PC-3 (cell line): ENCODE measurements around the gene MAGEA8. TPM values are rescaled to one million over a fixed set of nuclear protein-coding genes. Genes with fewer than 3 reads are reported as not detected.

Experiments used
- ATAC-seq: fragments of 200-7000 bp; cut with Tn5 transposase; 2 replicates; pipeline ENCODE4 v1.9.1; 2020; ENCODE audit warnings: mild to moderate bottlenecking, moderate library complexity
- BruUV-seq: library from RNA; stranded (reverse); fragments of 400-500 nt; replicated peaks from 2 replicates; lab custom pipeline; 2021; lab: Mats Ljungman, UMichigan
- CTCF ChIA-PET: fragments of 300-600 bp; sonication (Branson Sonifier 250); formaldehyde crosslinking; loops from one replicate; lab custom pipeline; 2022; ENCODE audit warnings: antibody characterized with exemption; lab: Charles Lee
- POLR2A ChIA-PET: fragments of 300-600 bp; sonication (Branson Sonifier 250); formaldehyde crosslinking; loops from one replicate; lab custom pipeline; 2022; ENCODE audit warnings: antibody characterized with exemption; ENCODE audit not compliant: unreplicated experiment; lab: Charles Lee
- DNase-seq: peaks from one replicate; pipeline ENCODE4 v3.0.0-alpha.2; 2015
- H2AFZ ChIP-seq: fragments of 300-600 bp; sonication (generic); 2 replicates; pipeline ENCODE4 v1.6.0; 2016; ENCODE audit warnings: antibody characterized with exemption, low read length
- H3F3A ChIP-seq: fragments of 300-600 bp; sonication (generic); one replicate; pipeline ENCODE4 v1.6.0; 2017; ENCODE audit warnings: antibody characterized with exemption, low read length, control low read depth, mild to moderate bottlenecking; ENCODE audit not compliant: unreplicated experiment
- H3K27ac ChIP-seq: fragments of 300-600 bp; sonication (generic); 2 replicates; pipeline ENCODE4 v1.5.1; 2016; ENCODE audit warnings: mild to moderate bottlenecking, low read length
- H3K27me3 ChIP-seq: fragments of 300-600 bp; sonication (generic); 2 replicates; pipeline ENCODE4 v1.6.1; 2016; ENCODE audit warnings: low read length, mixed read lengths
- H3K36me3 ChIP-seq: fragments of 300-600 bp; sonication (generic); 2 replicates; pipeline ENCODE4 v1.6.1; 2016; ENCODE audit warnings: low read depth, mixed run types, low read length, mixed read lengths
- H3K4me1 ChIP-seq: fragments of 300-600 bp; sonication (generic); 2 replicates; pipeline ENCODE4 v1.5.1; 2016; ENCODE audit warnings: low read length; ENCODE audit not compliant: insufficient read depth
- H3K4me2 ChIP-seq: fragments of 300-600 bp; sonication (generic); 2 replicates; pipeline ENCODE4 v1.6.0; 2016; ENCODE audit warnings: low read length
- H3K4me3 ChIP-seq: fragments of 300-600 bp; sonication (generic); 2 replicates; pipeline ENCODE4 v1.5.1; 2016; ENCODE audit warnings: mild to moderate bottlenecking, low read length, mixed read lengths
- H3K79me2 ChIP-seq: fragments of 300-600 bp; sonication (generic); 2 replicates; pipeline ENCODE4 v1.6.1; 2017; ENCODE audit warnings: low read length, mixed read lengths
- H3K9ac ChIP-seq: fragments of 300-600 bp; sonication (generic); 2 replicates; pipeline ENCODE4 v1.6.0; 2016; ENCODE audit warnings: mild to moderate bottlenecking, low read length
- H3K9me2 ChIP-seq: fragments of 300-600 bp; sonication (generic); replicated peaks from 2 replicates; pipeline ENCODE4 v1.6.1; 2016; ENCODE audit warnings: mixed run types, low read length, mixed read lengths
- H3K9me3 ChIP-seq: fragments of 300-600 bp; sonication (generic); 2 replicates; pipeline ENCODE4 v1.6.1; 2016; ENCODE audit warnings: low read length, mixed read lengths
- H4K20me1 ChIP-seq: fragments of 300-600 bp; sonication (generic); 2 replicates; pipeline ENCODE4 v1.6.1; 2016; ENCODE audit warnings: low read length, mixed read lengths
- EZH2 ChIP-seq: fragments of 300-600 bp; sonication (generic); IDR thresholded peaks from one replicate; pipeline ENCODE4 v1.6.1; 2017; ENCODE audit warnings: antibody characterized with exemption, mild to moderate bottlenecking, low read length; ENCODE audit not compliant: unreplicated experiment
- EZH2phosphoT487 ChIP-seq: fragments of 300-600 bp; sonication (generic); IDR thresholded peaks from 2 replicates; pipeline ENCODE4 v1.6.1; 2018; ENCODE audit warnings: mild to moderate bottlenecking, antibody characterized with exemption, low read length, borderline replicate concordance
- intact Hi-C: fragments of 100-400 bp; cut with micrococcal nuclease; formaldehyde crosslinking; loops from 2 replicates; pipeline ENCODE4 v1.9.0; 2023
- total RNA-seq: library from RNA; depleted of rRNA; stranded (reverse); fragments of >200 nt; gene quantifications from 2 replicates; pipeline ENCODE4 v1.2.3, GENCODE V29; 2014
- TF ChIP-seq, protein P1 (sequence below): fragments of 300-600 bp; sonication (generic); conservative IDR thresholded peaks from 2 replicates; pipeline ENCODE4 v1.5.1; 2017; ENCODE audit warnings: antibody characterized with exemption, low read depth, mild to moderate bottlenecking, low read length

The MAGEA8 gene
- total RNA-seq, 1 experiment from 2014 or later, result not detected

DNA sequence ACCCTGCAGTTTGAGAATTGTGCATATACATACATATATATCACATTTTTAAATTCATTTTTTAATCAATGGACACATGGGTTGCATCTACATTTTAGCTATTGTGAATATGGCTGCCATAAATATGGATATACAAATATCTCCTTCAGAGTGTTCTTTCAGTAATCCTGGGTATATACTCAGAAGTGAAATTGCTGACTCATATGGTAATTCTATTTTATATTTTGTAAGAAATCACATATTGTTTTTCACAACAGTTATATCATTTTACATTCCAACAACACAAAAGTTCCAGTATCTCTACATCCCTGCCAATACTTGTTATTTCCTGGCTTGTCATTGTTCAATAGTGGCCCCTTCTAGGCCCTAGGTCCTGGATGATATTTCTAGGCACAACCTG is 27.7 kb downstream of the MAGEA8 start:
- ATAC-seq (no peak), DNase-seq (no peak)
- ChIA-PET CTCF (no interaction called here), POLR2A (no interaction called here)
- H3K9me3 ChIP-seq, result no peaks in the 10 kb centered on the region
- H3K9ac ChIP-seq, result no peak overlapping the region
- TF ChIP-seq EZH2phosphoT487 (no peak), EZH2 (no peak)
- TF ChIP-seq, protein P1, sequence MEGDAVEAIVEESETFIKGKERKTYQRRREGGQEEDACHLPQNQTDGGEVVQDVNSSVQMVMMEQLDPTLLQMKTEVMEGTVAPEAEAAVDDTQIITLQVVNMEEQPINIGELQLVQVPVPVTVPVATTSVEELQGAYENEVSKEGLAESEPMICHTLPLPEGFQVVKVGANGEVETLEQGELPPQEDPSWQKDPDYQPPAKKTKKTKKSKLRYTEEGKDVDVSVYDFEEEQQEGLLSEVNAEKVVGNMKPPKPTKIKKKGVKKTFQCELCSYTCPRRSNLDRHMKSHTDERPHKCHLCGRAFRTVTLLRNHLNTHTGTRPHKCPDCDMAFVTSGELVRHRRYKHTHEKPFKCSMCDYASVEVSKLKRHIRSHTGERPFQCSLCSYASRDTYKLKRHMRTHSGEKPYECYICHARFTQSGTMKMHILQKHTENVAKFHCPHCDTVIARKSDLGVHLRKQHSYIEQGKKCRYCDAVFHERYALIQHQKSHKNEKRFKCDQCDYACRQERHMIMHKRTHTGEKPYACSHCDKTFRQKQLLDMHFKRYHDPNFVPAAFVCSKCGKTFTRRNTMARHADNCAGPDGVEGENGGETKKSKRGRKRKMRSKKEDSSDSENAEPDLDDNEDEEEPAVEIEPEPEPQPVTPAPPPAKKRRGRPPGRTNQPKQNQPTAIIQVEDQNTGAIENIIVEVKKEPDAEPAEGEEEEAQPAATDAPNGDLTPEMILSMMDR, result no peak
- no peak overlapping the region for H2AFZ ChIP-seq
- H3K27me3 ChIP-seq, result no peaks in the 10 kb centered on the region
- no peaks in the 10 kb centered on the region for H3K9me2 ChIP-seq
- H3K4me2 ChIP-seq, result no peak overlapping the region
- no peaks in the 10 kb centered on the region for H3K79me2 ChIP-seq
- H3K4me1 ChIP-seq, result no peaks in the 10 kb centered on the region
- intact Hi-C loops, result no loop called here
- H3K4me3 ChIP-seq, result no peak overlapping the region
- no peak overlapping the region for H3K27ac ChIP-seq
- no TSS peak for BruUV-seq
- H3K36me3 ChIP-seq, result no peaks in the 10 kb centered on the region
- no peaks in the 10 kb centered on the region for H4K20me1 ChIP-seq
- H3F3A ChIP-seq, result no peaks in the 10 kb centered on the region

DNA sequence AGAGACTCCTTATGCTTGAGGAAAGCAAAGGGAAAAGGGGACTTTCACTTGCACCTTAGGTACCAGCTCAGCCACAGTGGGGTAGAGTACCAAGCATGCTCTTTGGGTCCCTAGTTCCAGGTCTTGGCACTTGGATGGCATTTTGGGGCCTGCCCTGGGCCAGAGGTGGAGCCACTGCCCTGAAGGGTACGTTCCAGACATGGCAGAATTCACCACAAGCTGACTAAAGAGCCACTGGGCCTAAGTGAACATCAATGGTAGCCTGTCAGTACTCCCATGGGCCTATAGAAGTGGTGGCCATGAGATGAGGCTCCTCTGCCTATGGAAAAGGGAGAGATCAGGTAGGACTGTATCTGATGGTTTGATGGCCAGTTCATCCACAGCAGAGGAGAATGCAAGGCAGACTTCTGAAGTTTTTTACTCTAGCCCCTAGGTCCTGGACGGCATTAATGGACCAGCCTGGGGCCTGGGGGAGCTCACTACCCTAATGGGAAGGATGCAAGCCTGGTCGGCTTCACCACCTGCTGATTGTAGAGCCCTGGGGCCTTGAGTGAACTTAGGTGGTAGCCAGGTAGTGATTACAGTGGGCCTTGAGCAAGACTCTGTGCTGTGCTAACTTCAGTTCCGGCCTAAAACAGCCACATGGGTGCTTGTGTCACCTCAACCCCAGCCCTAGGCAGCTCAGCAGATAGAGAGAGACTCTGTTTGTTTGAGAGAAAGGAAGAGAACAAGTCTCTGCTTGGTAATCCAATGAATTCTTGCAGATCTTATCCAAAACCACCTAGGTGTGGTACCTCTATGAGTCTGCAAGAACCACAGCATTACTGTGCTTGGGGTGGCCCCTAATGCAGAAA is 28.6 kb downstream of the MAGEA8 start:
- Histone ChIP-seq H3K9me2 (no peaks in the 10 kb centered on the region), H4K20me1 (no peaks in the 10 kb centered on the region), H3K27me3 (no peaks in the 10 kb centered on the region), H3K4me3 (no peak overlapping the region), H3K4me2 (no peak overlapping the region), H3K36me3 (no peaks in the 10 kb centered on the region), H3K9me3 (no peaks in the 10 kb centered on the region), H3K9ac (no peak overlapping the region), H3K4me1 (no peaks in the 10 kb centered on the region), H3F3A (no peaks in the 10 kb centered on the region), H3K27ac (no peak overlapping the region), H2AFZ (no peak overlapping the region), H3K79me2 (no peaks in the 10 kb centered on the region)
- intact Hi-C loops, result no loop called here
- TF ChIP-seq EZH2, result no peak
- TF ChIP-seq, protein P1, result no peak
- TF ChIP-seq EZH2phosphoT487, result no peak
- ChIA-PET POLR2A (no interaction called here), CTCF (no interaction called here)
- no peak for DNase-seq
- no peak for ATAC-seq
- no TSS peak for BruUV-seq

DNA sequence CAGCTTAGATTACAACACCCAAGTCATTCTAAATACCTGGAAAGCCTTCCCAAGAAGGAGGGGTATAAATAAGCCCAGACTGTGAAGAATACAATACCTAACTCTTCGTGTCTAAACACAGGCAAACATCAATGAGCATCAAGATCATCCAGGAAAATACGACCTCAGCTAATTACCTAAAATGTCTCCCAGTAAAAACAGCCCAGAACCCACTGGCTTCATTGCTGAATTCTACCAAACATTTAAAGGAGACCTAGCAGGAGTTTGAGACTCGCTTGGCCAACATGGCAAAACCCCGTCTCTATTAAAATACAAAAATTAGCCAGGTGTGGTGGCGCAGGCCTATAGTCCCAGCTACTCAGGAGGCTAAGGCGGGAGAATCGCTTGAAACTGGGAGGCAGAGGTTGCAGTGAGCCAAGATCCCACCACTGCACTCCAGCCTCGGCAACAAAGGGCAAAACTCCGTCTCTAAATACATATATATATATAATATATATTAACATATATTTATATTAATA is 29.3 kb downstream of the MAGEA8 start:
- H3K9me3 ChIP-seq, result no peaks in the 10 kb centered on the region
- DNase-seq (no peak), ATAC-seq (no peak)
- no peaks in the 10 kb centered on the region for H3K4me1 ChIP-seq
- BruUV-seq, result no TSS peak
- no peak overlapping the region for H2AFZ ChIP-seq
- H3K79me2 ChIP-seq, result no peaks in the 10 kb centered on the region
- ChIA-PET POLR2A (no interaction called here), CTCF (no interaction called here)
- no peak overlapping the region for H3K4me3 ChIP-seq
- intact Hi-C loops, result no loop called here
- no peaks in the 10 kb centered on the region for H4K20me1 ChIP-seq
- H3K27ac ChIP-seq, result no peak overlapping the region
- no peaks in the 10 kb centered on the region for H3F3A ChIP-seq
- no peaks in the 10 kb centered on the region for H3K27me3 ChIP-seq
- H3K9me2 ChIP-seq, result no peaks in the 10 kb centered on the region
- H3K4me2 ChIP-seq, result no peak overlapping the region
- H3K36me3 ChIP-seq, result no peaks in the 10 kb centered on the region
- TF ChIP-seq EZH2phosphoT487 (no peak), EZH2 (no peak)
- TF ChIP-seq, protein P1, result no peak
- H3K9ac ChIP-seq, result no peak overlapping the region
